Retinal pigment epithelial cell (primary cell): Measurements from ENCODE around the gene MPL.

Experiments used
- DNase-seq: peaks from one replicate; pipeline ENCODE4 v3.0.0-alpha.2; 2010; ENCODE audit warnings: low read depth
- H3K4me3 ChIP-seq: 2 replicates; pipeline ENCODE4 v1.5.1; 2011; ENCODE audit warnings: mild to moderate bottlenecking, low read length, control low read depth, moderate library complexity
- CTCF ChIP-seq: conservative IDR thresholded peaks from 2 replicates; pipeline ENCODE4 v1.5.1; 2011; ENCODE audit warnings: low read depth, low read length, control low read depth, inconsistent platforms

The MPL gene

GRCh38 chr1:43352351-43352705, 14.7 kb downstream of the MPL start:
- no peak for TF ChIP-seq CTCF
- no peak for DNase-seq

GRCh38 chr1:43352881-43353280, 15.3 kb downstream of the MPL start:
- no peak for TF ChIP-seq CTCF
- no peak for DNase-seq
- no peak overlapping the region for H3K4me3 ChIP-seq

More at GRCh38 chr1:43352351-43352705, 14.7 kb downstream of the MPL start:
- H3K4me3 ChIP-seq = no peak overlapping the region

GRCh38 chr1:43354471-43354870, 16.9 kb downstream of the MPL start:
- H3K4me3 ChIP-seq = no peak overlapping the region
- no peak for TF ChIP-seq CTCF
- no peak for DNase-seq

- no peak for DNase-seq
- no peak for TF ChIP-seq CTCF
- H3K4me3 ChIP-seq = no peak overlapping the region
Measured at GRCh38 chr1:43354936-43355335, 17.3 kb downstream of the MPL start.

- TF ChIP-seq CTCF = no peak
- no peak for DNase-seq
- H3K4me3 ChIP-seq = no peak overlapping the region
Measured at GRCh38 chr1:43357251-43357650, 19.6 kb downstream of the MPL start.

GRCh38 chr1:43358121-43358745, 20.6 kb downstream of the MPL start:
- peak; percentile 72 for TF ChIP-seq CTCF
- DNase-seq = no peak

More at GRCh38 chr1:43358121-43358745, 20.6 kb downstream of the MPL start:
- peak overlapping the region; percentile 84 for H3K4me3 ChIP-seq
